22Rv1 (cell line): ENCODE measurements around the gene CAMTA1.

ENCODE experiments used
- H3K27ac ChIP-seq: fragments of 450-650 bp; 2 replicates; pipeline ENCODE4 v1.5.1; 2017
- CTCF ChIP-seq: fragments of 450-650 bp; IDR thresholded peaks from 2 replicates; pipeline ENCODE4 v1.5.1; 2017; ENCODE audit warnings: mild to moderate bottlenecking
- ZFX ChIP-seq: fragments of 450-650 bp; IDR thresholded peaks from 2 replicates; pipeline ENCODE4 v1.6.1; 2017; ENCODE audit warnings: antibody characterized with exemption, borderline replicate concordance

Gene CAMTA1

GRCh38 chr1:7292036-7292681, 506.9 kb downstream of the CAMTA1 start:
- TF ChIP-seq CTCF (no peak), ZFX (no peak)
- no peak overlapping the region for H3K27ac ChIP-seq

GRCh38 chr1:7292714-7293419, 507.6 kb downstream of the CAMTA1 start:
- TF ChIP-seq ZFX (no peak), CTCF (no peak)
- H3K27ac ChIP-seq, result no peak overlapping the region

GRCh38 chr1:7293702-7294629, 508.7 kb downstream of the CAMTA1 start:
- H3K27ac ChIP-seq, result no peak overlapping the region
- TF ChIP-seq CTCF, result no peak
- TF ChIP-seq ZFX, result no peak

- TF ChIP-seq CTCF, result no peak
- no peak overlapping the region for H3K27ac ChIP-seq
Measured at GRCh38 chr1:7294636-7295035, 509.4 kb downstream of the CAMTA1 start.

- no peak for TF ChIP-seq ZFX
- H3K27ac ChIP-seq, result no peak overlapping the region
Measured at GRCh38 chr1:7295946-7296345, 510.7 kb downstream of the CAMTA1 start.

- no peak overlapping the region for H3K27ac ChIP-seq
- TF ChIP-seq ZFX, result no peak
- no peak for TF ChIP-seq CTCF
Measured at GRCh38 chr1:7296968-7297367, 511.7 kb downstream of the CAMTA1 start.

- H3K27ac ChIP-seq, result no peak overlapping the region
- TF ChIP-seq ZFX, result no peak
- no peak for TF ChIP-seq CTCF
Measured at GRCh38 chr1:7298145-7298544, 512.9 kb downstream of the CAMTA1 start.
